IMR-90 (cell line): ENCODE measurements around the gene AKAP9. TPM values are rescaled to one million over a fixed set of nuclear protein-coding genes. Genes with fewer than 3 reads are reported as not detected.

ENCODE experiments used
- ATAC-seq: fragments of 200-7000 bp; cut with Tn5 transposase; 2 replicates; pipeline ENCODE4 v1.9.1; 2020; ENCODE audit warnings: low read depth, mild to moderate bottlenecking, moderate library complexity
- BruUV-seq: library from RNA; stranded (reverse); fragments of 400-500 nt; replicated peaks from 2 replicates; lab custom pipeline; 2021; lab: Mats Ljungman, UMichigan
- CTCF ChIA-PET: fragments of 300-600 bp; formaldehyde crosslinking; extraction: SDS; loops from one replicate; lab custom pipeline; 2021; ENCODE audit warnings: antibody characterized with exemption; lab: Yijun Ruan, JAX
- POLR2A ChIA-PET: fragments of 300-600 bp; sonication (Branson Sonifier 250); formaldehyde crosslinking; loops from one replicate; lab custom pipeline; 2022; ENCODE audit warnings: antibody characterized with exemption; ENCODE audit not compliant: unreplicated experiment; lab: Charles Lee
- DNase-seq: peaks from one replicate; pipeline ENCODE4 v3.0.0; 2013
- H2AFZ ChIP-seq: replicated peaks from 2 replicates; pipeline ENCODE3; 2013; ENCODE audit warnings: low read length, mild to moderate bottlenecking; ENCODE audit not compliant: poor library complexity
- H2AK5ac ChIP-seq: 2 replicates; pipeline ENCODE4 v1.6.1; 2013; ENCODE audit warnings: low read depth, low read length, inconsistent platforms
- H2AK9ac ChIP-seq: replicated peaks from 2 replicates; pipeline ENCODE3; 2013; ENCODE audit warnings: mild to moderate bottlenecking, low read depth, low read length, moderate library complexity; ENCODE audit not compliant: poor library complexity
- H2BK120ac ChIP-seq: 2 replicates; pipeline ENCODE4 v1.6.1; 2013; ENCODE audit warnings: low read depth, low read length, inconsistent platforms
- H2BK15ac ChIP-seq: 3 replicates; pipeline ENCODE4 v1.6.1; 2013; ENCODE audit warnings: low read depth, low read length, inconsistent platforms
- H2BK20ac ChIP-seq: 2 replicates; pipeline ENCODE4 v1.6.1; 2013; ENCODE audit warnings: low read depth, mild to moderate bottlenecking, inconsistent platforms, low read length, moderate library complexity
- H2BK5ac ChIP-seq: 2 replicates; pipeline ENCODE4 v1.6.1; 2013; ENCODE audit warnings: mild to moderate bottlenecking, low read depth, low read length, inconsistent platforms; ENCODE audit not compliant: poor library complexity, severe bottlenecking
- H3K14ac ChIP-seq: replicated peaks from 2 replicates; pipeline ENCODE4 v1.6.1; 2013; ENCODE audit warnings: low read depth, low read length, inconsistent platforms
- H3K18ac ChIP-seq: 2 replicates; pipeline ENCODE4 v1.6.1; 2013; ENCODE audit warnings: low read depth, low read length, control low read depth
- H3K23ac ChIP-seq: 2 replicates; pipeline ENCODE4 v1.6.1; 2013; ENCODE audit warnings: low read depth, low read length, inconsistent platforms
- H3K27ac ChIP-seq: 2 replicates; pipeline ENCODE4 v1.5.1; 2013; ENCODE audit warnings: mild to moderate bottlenecking, control low read depth, low read length; ENCODE audit not compliant: insufficient read depth
- H3K27me3 ChIP-seq: 2 replicates; pipeline ENCODE4 v1.6.1; 2013; ENCODE audit warnings: low read length; ENCODE audit not compliant: control insufficient read depth, insufficient read depth
- H3K36me3 ChIP-seq: 2 replicates; pipeline ENCODE4 v1.6.1; 2013; ENCODE audit warnings: low read length, mixed read lengths; ENCODE audit not compliant: control insufficient read depth, insufficient read depth
- H3K4ac ChIP-seq: 2 replicates; pipeline ENCODE4 v1.6.1; 2013; ENCODE audit warnings: low read depth, low read length, inconsistent platforms
- H3K4me1 ChIP-seq: 2 replicates; pipeline ENCODE4 v1.6.1; 2013; ENCODE audit warnings: low read length, mixed read lengths; ENCODE audit not compliant: control insufficient read depth, insufficient read depth
- H3K4me2 ChIP-seq: 2 replicates; pipeline ENCODE4 v1.6.1; 2013; ENCODE audit warnings: low read depth, mild to moderate bottlenecking, control low read depth, low read length, moderate library complexity
- H3K4me3 ChIP-seq: 2 replicates; pipeline ENCODE4 v1.5.1; 2013; ENCODE audit warnings: low read depth, mild to moderate bottlenecking, control low read depth, low read length, moderate library complexity; ENCODE audit not compliant: insufficient read depth
- H3K56ac ChIP-seq: 2 replicates; pipeline ENCODE4 v1.6.1; 2013; ENCODE audit warnings: low read length, inconsistent platforms; ENCODE audit not compliant: insufficient read depth; ENCODE audit errors: extremely low read depth
- H3K79me1 ChIP-seq, 2 experiments: 2 replicates each; pipeline ENCODE4 v1.6.1; 2013; ENCODE audit warnings: low read length in 2 of 2, inconsistent platforms in 1 of 2, low read depth in 1 of 2
- H3K9ac ChIP-seq: 2 replicates; pipeline ENCODE4 v1.6.1; 2013; ENCODE audit warnings: low read depth, low read length, control low read depth
- H3K9me1 ChIP-seq: 2 replicates; pipeline ENCODE4 v1.6.1; 2013; ENCODE audit warnings: low read length, inconsistent platforms; ENCODE audit not compliant: insufficient read depth
- H3K9me3 ChIP-seq: 2 replicates; pipeline ENCODE4 v1.6.1; 2013; ENCODE audit warnings: low read length; ENCODE audit not compliant: control insufficient read depth, insufficient read depth
- H4K20me1 ChIP-seq: 2 replicates; pipeline ENCODE4 v1.6.1; 2013; ENCODE audit warnings: low read length, inconsistent platforms; ENCODE audit not compliant: insufficient read depth
- H4K5ac ChIP-seq: 2 replicates; pipeline ENCODE4 v1.6.1; 2013; ENCODE audit warnings: mild to moderate bottlenecking, low read depth, low read length, control low read depth
- H4K8ac ChIP-seq, 2 experiments: 2 replicates each; pipeline ENCODE4 v1.6.1; 2013; ENCODE audit warnings: low read depth in 2 of 2, low read length in 2 of 2, control low read depth in 1 of 2, inconsistent platforms in 1 of 2
- H4K91ac ChIP-seq: 2 replicates; pipeline ENCODE4 v1.6.1; 2013; ENCODE audit warnings: low read depth, low read length, inconsistent platforms; ENCODE audit not compliant: insufficient read depth
- BHLHE40 ChIP-seq: fragments of 150-350 bp; IDR thresholded peaks from 2 replicates; pipeline ENCODE4 v1.6.1; 2016; ENCODE audit warnings: mild to moderate bottlenecking, low read depth, low read length
- CEBPB ChIP-seq: IDR thresholded peaks from 2 replicates; pipeline ENCODE4 v1.6.1; 2012; ENCODE audit warnings: low read depth, low read length, improper control_type of control experiment
- CHD1 ChIP-seq: IDR thresholded peaks from 2 replicates; pipeline ENCODE4 v1.6.1; 2012; ENCODE audit warnings: low read depth, low read length, improper control_type of control experiment
- FOS ChIP-seq: fragments of 150-350 bp; IDR thresholded peaks from 2 replicates; pipeline ENCODE4 v1.6.1; 2016; ENCODE audit warnings: low read depth, low read length
- MAFK ChIP-seq: IDR thresholded peaks from 2 replicates; pipeline ENCODE4 v1.6.1; 2012; ENCODE audit warnings: low read depth, low read length, improper control_type of control experiment
- MAZ ChIP-seq: IDR thresholded peaks from 2 replicates; pipeline ENCODE4 v1.6.1; 2012; ENCODE audit warnings: low read depth, mild to moderate bottlenecking, low read length, improper control_type of control experiment, moderate library complexity, borderline replicate concordance
- MXI1 ChIP-seq: IDR thresholded peaks from 2 replicates; pipeline ENCODE4 v1.6.1; 2012; ENCODE audit warnings: low read depth, mild to moderate bottlenecking, low read length, moderate library complexity, borderline replicate concordance
- NFE2L2 ChIP-seq: fragments of 150-350 bp; IDR thresholded peaks from 2 replicates; pipeline ENCODE4 v1.6.1; 2016; ENCODE audit warnings: low read depth, mild to moderate bottlenecking, low read length
- POLR2A ChIP-seq: IDR thresholded peaks from 2 replicates; pipeline ENCODE4 v1.6.1; 2012; ENCODE audit warnings: mild to moderate bottlenecking, low read depth, low read length
- RAD21 ChIP-seq: IDR thresholded peaks from 2 replicates; pipeline ENCODE4 v1.6.1; 2012; ENCODE audit warnings: low read length, improper control_type of control experiment
- RCOR1 ChIP-seq: IDR thresholded peaks from 2 replicates; pipeline ENCODE4 v1.6.1; 2012; ENCODE audit warnings: mild to moderate bottlenecking, low read length, improper control_type of control experiment; ENCODE audit not compliant: insufficient replicate concordance
- RFX5 ChIP-seq: IDR thresholded peaks from 2 replicates; pipeline ENCODE4 v1.8.0; 2012; ENCODE audit warnings: low read depth, mild to moderate bottlenecking, low read length, moderate library complexity
- SMC3 ChIP-seq: fragments of 150-350 bp; IDR thresholded peaks from 2 replicates; pipeline ENCODE4 v1.6.1; 2016; ENCODE audit warnings: low read depth, mild to moderate bottlenecking, antibody characterized with exemption, low read length, moderate library complexity
- WGBS, 2 experiments: methylation state at CpG; one replicate each; pipeline versions ENCODE4 v1.1.5 to v1.1.7; 2013; ENCODE audit warnings: missing lambda C conversion rate in 2 of 2; ENCODE audit not compliant: insufficient read length in 1 of 2; ENCODE audit errors: extremely low coverage in 2 of 2; 5-methylcytosine and 5-hydroxymethylcytosine counted together
- dilution Hi-C: fragments of 300-500 bp; cut with HindIII; formaldehyde crosslinking; loops from one replicate; pipeline ENCODE4 v1.14.3; 2018; ENCODE audit warnings: low sequenced_read_pairs; ENCODE audit not compliant: unreplicated experiment
- in situ Hi-C: fragments of 300-500 bp; cut with MboI; formaldehyde crosslinking; loops from 3 replicates; pipeline ENCODE4 v1.14.3; 2019; ENCODE audit warnings: low sequenced_read_pairs, inconsistent platforms, mixed read lengths
- intact Hi-C: fragments of 100-400 bp; cut with micrococcal nuclease; formaldehyde crosslinking; loops from 2 replicates; pipeline ENCODE4 v1.10.0; 2022
- polyA plus RNA-seq, 3 experiments: library from polyadenylated mRNA; depleted of rRNA; stranded (reverse); fragments of >200 nt; gene quantifications; 2 replicates each; pipeline ENCODE4 v1.2.3, GENCODE V29; 2012; ENCODE audit warnings: low replicate concordance in 1 of 3
- total RNA-seq: library from RNA; depleted of rRNA; stranded (reverse); fragments of >200 nt; gene quantifications from 2 replicates; pipeline ENCODE4 v1.2.3, GENCODE V29; 2012
- TF ChIP-seq, protein P1 (sequence below): fragments of 150-350 bp; IDR thresholded peaks from 2 replicates; pipeline ENCODE4 v1.6.1; 2016; ENCODE audit warnings: low read depth, mild to moderate bottlenecking, low read length, moderate library complexity, borderline replicate concordance
- TF ChIP-seq, protein P2 (sequence below): fragments of 150-350 bp; IDR thresholded peaks from 2 replicates; pipeline ENCODE4 v1.6.1; 2017; ENCODE audit warnings: mild to moderate bottlenecking, antibody characterized with exemption, low read length, low read depth
- TF ChIP-seq, protein P3 (sequence below): conservative IDR thresholded peaks from 2 replicates; pipeline ENCODE4 v1.5.1; 2012; ENCODE audit warnings: mild to moderate bottlenecking, low read depth, low read length, improper control_type of control experiment

Gene AKAP9
- total and polyA plus RNA-seq, 2 of the 4 experiments (the other 2 are of a cell fraction), result 9.7 to 25.3 TPM

DNA sequence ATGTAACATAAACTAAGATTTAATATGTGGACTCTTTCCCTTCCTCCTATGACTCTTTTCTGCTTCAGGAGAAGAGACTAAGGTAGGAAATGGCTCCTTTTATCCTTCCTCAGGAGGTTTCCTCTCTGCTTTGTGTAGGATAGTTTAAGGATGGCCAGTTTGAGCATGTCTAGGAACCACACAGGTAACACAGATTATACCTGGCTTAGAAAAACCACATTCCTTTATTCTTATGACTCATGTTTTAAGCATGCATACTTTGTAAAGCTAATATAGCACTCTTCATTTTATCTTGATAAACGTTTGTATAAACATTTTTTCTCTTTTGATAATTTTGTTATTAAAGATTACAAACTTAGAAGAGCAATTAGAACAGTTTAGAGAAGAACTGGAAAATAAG is 135.8 kb downstream of the AKAP9 start:
- CTCF ChIA-PET, result no interaction called here

More for the DNA sequence above, 135.8 kb downstream of the AKAP9 start:
- Histone ChIP-seq H3K9ac (no peak overlapping the region), H4K20me1 (no peaks in the 10 kb centered on the region), H3K23ac (no peak overlapping the region; the same call in 1 of the 2 replicates), H3K14ac (no peak overlapping the region), H2AK9ac (no peak overlapping the region), H3K27me3 (no peaks in the 10 kb centered on the region), H3K4ac (no peak overlapping the region), H2BK20ac (no peak overlapping the region), H3K79me1 (no peaks in the 10 kb centered on the region), H3K9me3 (no peaks in the 10 kb centered on the region), H3K9me1 (no peaks in the 10 kb centered on the region), H4K8ac (no peak overlapping the region), H2BK15ac (no peak overlapping the region), H3K4me2 (no peak overlapping the region), H2AFZ (no peak overlapping the region), H4K5ac (no peak overlapping the region), H3K4me3 (no peak overlapping the region), H3K4me1 (no peaks in the 10 kb centered on the region), H3K36me3 (peaks cover 10% of the 10 kb centered on the region; the same call in 1 of the 2 replicates), H3K27ac (no peak overlapping the region), H4K91ac (no peak overlapping the region), H2AK5ac (no peak overlapping the region), H3K18ac (no peak overlapping the region), H2BK120ac (no peak overlapping the region), H2BK5ac (no peak overlapping the region), H3K56ac (no peak overlapping the region)
- BruUV-seq, result no TSS peak
- in situ Hi-C loops, result no loop called here
- POLR2A ChIA-PET, result no interaction called here
- DNase-seq (no peak), ATAC-seq (no peak)
- no CpG with 5 or more reads among the region's 1 CpG for WGBS, 2 experiments
- intact Hi-C loops, result no loop called here
- TF ChIP-seq, protein P1, sequence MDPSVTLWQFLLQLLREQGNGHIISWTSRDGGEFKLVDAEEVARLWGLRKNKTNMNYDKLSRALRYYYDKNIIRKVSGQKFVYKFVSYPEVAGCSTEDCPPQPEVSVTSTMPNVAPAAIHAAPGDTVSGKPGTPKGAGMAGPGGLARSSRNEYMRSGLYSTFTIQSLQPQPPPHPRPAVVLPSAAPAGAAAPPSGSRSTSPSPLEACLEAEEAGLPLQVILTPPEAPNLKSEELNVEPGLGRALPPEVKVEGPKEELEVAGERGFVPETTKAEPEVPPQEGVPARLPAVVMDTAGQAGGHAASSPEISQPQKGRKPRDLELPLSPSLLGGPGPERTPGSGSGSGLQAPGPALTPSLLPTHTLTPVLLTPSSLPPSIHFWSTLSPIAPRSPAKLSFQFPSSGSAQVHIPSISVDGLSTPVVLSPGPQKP, result no peak
- TF ChIP-seq BHLHE40, result no peak
- TF ChIP-seq RCOR1, result no peak
- no peak for TF ChIP-seq CEBPB
- TF ChIP-seq, protein P2, sequence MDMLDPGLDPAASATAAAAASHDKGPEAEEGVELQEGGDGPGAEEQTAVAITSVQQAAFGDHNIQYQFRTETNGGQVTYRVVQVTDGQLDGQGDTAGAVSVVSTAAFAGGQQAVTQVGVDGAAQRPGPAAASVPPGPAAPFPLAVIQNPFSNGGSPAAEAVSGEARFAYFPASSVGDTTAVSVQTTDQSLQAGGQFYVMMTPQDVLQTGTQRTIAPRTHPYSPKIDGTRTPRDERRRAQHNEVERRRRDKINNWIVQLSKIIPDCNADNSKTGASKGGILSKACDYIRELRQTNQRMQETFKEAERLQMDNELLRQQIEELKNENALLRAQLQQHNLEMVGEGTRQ, result no peak
- TF ChIP-seq POLR2A, result no peak
- no peak for TF ChIP-seq CHD1
- TF ChIP-seq, protein P3, sequence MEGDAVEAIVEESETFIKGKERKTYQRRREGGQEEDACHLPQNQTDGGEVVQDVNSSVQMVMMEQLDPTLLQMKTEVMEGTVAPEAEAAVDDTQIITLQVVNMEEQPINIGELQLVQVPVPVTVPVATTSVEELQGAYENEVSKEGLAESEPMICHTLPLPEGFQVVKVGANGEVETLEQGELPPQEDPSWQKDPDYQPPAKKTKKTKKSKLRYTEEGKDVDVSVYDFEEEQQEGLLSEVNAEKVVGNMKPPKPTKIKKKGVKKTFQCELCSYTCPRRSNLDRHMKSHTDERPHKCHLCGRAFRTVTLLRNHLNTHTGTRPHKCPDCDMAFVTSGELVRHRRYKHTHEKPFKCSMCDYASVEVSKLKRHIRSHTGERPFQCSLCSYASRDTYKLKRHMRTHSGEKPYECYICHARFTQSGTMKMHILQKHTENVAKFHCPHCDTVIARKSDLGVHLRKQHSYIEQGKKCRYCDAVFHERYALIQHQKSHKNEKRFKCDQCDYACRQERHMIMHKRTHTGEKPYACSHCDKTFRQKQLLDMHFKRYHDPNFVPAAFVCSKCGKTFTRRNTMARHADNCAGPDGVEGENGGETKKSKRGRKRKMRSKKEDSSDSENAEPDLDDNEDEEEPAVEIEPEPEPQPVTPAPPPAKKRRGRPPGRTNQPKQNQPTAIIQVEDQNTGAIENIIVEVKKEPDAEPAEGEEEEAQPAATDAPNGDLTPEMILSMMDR, result no peak
- no peak for TF ChIP-seq MAZ
- TF ChIP-seq RAD21, result no peak
- no peak for TF ChIP-seq FOS
- TF ChIP-seq MAFK, result no peak
- no peak for TF ChIP-seq SMC3
- no peak for TF ChIP-seq RFX5
- no peak for TF ChIP-seq NFE2L2
- no peak for TF ChIP-seq MXI1
- dilution Hi-C loops, result no loop called here
